T follicular helper cell (primary cell): ENCODE results near the gene KIF26B.
"Not testable (repeated sequence)": the region's sequence is repeated elsewhere in the genome, so short reads cannot be mapped to it uniquely, and the experiment has no call there.

Experiments
- DNase-seq: peaks from one replicate; pipeline ENCODE4 v3.0.0-alpha.2; 2020; ENCODE audit warnings: low read depth

KIF26B gene

DNA sequence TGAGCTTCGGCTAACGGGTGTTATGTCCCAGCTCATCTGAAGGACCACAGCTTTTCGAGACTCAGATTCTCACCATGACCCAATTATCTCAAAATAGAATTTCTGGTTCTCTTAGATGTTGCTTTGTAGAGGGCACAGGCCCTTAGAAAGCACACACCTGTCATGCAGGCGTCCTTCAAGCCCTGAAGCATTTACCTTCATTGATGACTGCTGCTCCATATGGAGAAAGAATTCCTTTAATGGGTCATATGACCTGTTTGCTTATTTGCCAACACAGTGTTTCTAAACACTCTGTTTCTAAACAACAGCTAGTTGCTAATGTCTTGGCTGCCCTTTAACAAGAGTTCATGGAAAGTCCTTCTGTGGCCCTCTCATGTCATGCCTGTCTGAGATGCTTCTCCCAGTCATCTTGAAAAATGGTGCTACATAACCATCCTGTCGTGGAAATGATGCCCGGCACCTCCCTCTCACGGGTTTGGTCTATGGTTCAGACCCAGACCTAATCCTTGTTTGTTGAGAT lies 495.7 kb downstream of the KIF26B start:
- no peak for DNase-seq

DNA sequence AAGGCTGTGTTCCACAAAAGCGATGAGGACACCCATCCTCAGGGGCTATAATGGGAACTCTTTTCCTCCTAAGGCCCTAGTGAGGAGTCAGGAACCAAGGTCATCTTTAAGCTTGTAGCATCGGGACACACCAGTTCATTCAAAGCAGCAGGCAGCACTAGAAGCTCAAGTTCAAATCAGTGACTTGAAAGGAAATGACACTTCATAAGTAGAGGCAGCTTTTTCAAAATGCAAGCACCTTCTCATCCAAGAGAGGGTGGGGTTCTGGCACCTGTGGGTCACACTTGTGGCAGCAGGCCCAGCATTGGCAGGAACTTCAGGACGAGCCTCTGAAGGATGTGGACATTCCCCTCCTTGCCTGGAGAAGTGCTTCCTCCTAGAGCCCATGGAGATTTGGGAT lies 496.3 kb downstream of the KIF26B start:
- DNase-seq: no peak

DNA sequence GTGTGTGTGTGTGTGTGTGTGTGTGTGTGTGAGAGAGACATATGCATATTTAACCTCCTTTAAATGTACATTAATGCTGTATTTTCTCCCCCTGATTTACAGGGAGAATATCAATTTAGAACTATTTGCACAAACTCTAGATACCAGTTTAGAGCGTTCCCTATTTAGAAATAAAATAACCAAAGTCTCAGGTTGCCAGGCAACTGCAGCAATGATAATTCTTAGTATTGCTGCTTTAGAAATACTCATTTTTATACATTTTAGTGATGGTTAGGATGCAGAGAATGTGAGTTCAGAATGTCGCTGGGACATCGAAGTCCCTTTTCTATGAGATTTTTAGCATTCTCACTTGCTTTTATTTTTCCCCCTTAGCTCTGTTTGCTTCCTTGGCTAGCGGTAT lies 497.3 kb downstream of the KIF26B start:
- no peak for DNase-seq

DNA sequence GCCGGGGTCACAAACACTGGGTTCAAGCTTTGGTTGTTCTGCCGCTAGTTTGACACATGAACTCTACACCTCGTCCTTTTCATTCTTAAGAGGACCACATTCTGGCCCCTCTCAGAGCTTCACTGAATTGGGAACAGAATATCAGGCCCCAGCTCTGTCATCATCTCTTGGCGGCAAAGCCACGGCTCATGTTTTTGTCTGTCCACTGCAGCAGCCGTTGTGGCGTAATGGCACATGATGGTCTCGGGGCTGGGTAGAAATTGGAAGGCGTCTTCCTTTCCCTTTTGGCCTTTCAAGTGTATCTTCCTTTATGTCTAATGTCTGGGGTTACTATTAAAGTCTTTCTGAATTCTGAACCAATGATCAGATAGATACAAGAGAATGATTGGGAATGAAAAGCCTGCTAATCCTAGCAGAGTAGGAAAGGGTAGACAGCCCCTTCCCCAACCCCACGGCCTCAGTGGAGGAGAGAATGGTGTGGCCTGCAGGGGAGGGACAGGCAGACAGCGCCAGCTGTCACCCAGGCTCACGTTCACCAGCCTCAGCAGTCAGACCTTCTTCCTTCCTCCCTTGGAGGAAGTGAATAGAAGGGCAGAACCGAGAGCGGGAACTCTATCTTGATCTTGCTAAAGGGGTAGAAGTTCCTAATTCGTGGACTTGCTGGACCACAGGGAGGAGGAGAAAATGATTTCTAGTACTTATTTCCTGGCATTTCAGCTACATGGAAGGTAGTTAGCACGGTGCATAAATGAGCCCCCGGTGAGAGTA lies 498.1 kb downstream of the KIF26B start:
- no peak for DNase-seq

DNA sequence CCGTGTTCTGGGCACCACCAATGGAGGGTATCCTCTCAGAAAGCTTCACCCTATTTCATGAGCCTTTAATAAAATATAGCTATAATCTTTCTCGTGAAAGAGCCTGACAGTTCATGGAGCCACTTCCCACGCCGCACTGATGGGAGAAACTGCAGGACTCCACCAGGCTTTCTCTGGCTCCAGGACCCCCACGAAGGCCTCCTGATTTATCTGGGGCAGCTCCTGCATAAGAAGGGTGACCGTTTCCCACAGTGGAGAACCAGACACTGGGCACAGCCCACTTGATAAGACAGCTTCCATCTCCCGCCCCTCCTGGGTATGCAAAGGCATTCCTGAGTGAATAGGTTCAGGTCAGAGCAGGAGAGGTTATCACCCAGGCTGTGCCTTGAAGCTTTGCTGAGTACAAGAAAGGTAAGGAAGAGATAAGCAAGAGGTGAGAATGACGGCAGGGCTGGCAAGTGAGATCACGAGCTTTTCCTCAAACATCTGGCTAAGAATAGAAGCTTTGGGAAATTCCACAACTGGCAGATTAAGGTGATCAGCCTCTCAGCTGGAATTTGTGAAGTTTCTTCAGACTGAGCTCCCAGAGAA lies 499.8 kb downstream of the KIF26B start:
- no peak for DNase-seq

DNA sequence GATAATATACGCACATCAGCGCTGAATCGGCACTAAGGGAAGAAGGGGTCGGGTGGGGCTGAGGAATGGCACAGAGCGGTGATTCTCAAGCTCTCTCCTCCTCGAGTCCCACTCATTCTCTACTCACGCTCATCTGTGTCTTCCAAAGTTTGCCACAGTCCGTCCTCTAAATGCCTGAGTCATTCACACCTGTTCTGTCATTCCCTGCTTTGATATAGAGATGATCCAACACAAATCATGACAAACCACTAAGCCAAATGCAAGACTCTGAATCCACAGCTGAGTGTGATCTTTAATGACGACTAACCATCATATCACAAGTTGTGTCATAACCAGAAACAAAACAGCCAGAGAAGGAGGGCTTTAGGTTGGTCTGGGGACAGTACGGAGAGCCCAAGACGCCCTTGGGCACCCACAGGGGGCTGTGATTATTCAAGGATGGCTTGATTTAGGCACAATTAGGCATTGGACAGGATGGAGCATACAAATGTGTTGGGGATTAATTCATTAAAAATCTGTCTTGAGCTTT lies 501.5 kb downstream of the KIF26B start:
- no peak for DNase-seq

DNA sequence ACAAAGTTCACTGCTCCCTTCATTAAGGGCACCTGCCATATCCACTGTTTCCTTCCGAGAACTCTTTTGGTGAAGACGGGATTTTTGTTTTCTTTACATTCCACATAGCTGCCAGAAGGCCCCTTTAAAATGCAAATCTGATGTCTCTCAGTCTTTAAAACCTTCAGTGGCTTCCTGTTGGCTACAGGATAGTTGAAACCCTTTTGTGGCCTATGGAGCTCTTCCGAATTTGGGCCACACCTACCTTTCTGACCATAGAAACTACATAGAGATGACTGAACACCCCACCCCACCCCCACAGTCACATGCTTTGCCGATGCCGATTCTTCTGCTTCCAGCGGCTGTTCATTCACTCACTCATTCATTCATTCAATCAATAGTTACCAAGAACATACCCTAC lies 502.6 kb downstream of the KIF26B start:
- no peak for DNase-seq

DNA sequence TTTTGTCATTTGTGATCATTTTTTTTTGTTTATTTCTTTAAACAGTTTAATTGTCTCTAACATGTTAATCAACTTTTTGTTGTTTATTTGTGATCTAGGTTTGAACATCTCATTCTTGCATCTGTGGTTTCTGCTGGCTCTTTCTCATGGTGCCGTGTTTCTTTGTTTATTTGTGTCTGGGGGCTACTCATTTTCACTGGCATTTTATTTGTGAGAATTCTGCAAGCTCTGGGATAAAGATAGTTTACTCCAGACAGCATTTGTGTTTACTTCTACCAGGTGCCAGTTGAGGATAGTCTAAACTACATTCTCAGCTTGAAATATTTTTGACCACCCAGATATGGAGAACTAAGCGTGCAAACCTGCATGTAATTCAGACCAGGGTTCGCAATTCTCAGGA lies 508.6 kb downstream of the KIF26B start:
- DNase-seq: no peak

DNA sequence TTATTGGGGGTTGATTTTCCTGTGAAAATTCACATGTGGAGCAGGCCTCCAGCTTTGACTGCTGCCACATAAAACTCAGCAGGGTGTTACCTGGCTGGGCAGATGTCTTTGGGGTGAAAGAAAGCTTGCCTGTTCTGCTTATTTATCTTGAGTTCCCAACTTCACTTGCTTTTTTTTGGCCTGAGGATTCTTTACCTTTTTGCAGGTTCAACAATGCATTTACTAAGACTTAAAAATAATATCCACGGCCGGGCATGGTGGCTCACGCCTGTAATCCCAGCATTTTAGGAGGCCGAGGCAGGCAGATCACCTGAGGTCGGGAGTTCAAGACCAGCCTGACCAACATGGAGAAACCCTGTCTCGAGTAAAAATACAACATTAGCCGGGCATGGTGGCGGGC lies 509.1 kb downstream of the KIF26B start:
- no peak for DNase-seq

DNA sequence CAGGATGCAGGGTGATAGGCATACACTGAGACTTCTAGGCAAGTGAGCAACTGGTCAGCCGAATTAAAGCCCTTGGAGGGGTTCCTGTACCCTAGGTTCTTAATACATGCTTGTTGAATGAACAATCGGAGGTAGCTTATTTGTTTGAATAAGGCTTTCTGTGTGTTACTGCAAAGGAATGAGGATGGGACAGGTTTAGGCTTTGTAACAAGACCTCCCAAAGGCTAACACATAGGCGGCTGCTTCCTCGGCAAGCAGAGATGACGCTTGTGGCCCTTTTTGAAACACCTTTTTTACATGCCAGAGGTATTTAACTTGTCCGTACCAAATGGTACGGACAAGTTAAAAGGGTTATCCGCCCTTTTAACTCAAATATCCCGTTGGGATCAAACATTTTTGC lies 511.6 kb downstream of the KIF26B start:
- no peak for DNase-seq

DNA sequence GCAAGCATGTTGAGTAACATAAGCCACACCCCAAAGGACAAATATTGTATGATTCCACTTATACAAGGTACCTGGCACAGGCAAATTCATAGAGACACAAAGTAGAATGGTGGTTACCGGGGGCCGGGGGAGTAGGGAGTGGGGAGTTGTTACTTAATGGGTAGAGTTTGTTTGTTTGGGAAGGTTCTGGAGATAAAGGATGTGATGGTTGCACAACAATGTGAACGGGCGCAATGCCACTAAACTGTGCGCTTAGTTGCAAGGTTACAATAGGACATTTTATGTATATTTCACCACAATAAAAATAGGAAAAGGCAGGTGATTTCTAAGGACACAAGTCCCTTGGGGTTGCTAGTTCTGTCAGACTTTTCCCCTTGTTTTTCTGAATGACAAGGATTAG lies 516.6 kb downstream of the KIF26B start:
- no peak for DNase-seq

DNA sequence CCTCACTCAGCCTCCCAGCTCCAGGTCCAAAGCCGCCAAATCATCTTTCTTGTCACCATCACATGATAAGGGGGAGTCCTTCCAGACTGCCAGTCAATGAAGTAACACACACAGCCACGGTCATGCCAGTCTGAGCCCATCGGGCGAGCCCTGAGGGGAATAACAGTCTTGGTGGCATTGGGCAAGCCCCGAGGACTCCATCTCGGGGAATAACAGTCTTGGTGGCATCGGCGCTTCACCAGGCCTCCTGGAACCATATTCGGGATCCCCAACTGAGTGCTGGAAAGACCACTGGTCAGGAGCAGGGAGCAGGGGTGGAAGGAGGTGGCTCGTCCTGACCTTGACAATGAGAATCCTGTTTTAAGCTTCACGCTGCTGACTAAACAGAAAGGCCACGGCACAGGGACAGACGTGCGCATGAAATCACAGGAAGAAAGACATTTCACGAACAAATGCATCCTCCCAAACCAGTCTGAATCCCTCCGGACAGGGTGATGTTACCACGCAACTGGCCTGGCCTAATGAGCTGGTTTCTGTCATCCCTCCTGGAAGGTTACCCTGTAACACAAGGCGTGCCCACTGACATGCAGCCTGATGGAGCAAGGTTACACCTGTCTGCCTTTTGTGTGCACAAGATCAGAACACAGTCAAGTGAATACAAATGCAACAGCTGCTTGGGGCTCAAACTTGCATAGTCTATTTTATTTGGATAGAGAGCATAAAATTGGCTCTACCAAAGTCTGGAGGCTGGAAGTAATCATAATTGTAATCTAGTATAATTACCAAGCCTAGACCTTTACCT lies 517.4 kb downstream of the KIF26B start:
- DNase-seq: no peak

DNA sequence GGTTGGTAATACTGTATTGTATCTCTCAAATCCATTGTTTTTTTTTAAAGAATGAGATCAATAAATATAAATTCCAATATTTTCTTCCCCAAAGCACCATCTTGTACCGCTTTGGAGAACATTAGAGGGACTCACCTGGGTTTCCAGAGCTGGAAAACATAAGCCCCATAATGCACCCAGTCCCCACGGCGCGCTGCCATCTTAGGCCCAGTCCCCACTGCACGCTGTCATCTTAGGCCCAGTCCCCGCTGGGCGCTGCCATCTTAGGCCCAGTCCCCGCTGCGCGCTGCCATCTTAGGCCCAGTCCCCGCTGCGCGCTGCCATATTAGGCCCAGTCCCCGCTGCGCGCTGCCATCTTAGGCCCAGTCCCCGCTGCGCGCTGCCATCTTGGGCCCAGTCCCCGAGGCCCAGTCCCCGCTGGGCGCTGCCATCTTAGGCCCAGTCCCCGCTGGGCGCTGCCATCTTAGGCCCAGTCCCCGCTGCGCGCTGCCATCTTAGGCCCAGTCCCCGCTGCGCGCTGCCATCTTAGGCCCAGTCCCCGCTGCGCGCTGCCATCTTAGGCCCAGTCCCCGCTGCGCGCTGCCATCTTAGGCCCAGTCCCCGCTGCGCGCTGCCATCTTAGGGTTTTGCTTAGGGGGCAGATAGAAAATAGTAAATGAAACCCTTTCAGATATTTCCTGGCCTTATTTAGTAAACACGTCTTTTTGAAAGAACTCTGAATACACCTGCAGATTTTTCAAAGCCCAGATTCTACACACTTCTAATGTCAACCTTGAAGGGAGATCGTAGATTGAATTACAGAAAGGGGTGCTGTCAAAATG lies 518.3 kb downstream of the KIF26B start:
- not testable (repeated sequence) for DNase-seq

DNA sequence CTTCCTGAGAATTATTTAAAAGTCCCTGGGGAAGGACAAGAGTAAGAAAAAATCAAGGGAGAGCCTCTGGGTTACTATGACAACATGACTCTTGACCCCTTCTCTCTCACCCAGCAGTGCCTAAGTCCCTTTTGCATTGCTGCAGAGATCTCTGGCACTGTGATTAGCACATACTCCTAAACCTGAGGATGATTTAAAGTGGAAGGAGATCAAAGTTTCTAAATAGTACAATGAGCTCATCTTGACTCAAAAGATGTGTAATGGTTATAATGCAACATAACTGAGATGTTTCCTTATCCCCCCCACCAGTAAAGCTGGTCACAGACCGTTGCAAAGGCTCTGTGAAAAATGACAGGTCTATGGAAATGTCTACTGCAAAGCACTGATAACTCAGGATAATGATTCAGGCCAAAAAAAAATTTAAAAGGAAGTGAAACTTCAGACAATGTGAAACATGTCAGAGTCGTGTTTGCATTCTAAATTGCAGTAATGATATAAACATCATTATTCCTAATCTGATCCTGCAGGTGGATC lies 519.2 kb downstream of the KIF26B start:
- no peak for DNase-seq

DNA sequence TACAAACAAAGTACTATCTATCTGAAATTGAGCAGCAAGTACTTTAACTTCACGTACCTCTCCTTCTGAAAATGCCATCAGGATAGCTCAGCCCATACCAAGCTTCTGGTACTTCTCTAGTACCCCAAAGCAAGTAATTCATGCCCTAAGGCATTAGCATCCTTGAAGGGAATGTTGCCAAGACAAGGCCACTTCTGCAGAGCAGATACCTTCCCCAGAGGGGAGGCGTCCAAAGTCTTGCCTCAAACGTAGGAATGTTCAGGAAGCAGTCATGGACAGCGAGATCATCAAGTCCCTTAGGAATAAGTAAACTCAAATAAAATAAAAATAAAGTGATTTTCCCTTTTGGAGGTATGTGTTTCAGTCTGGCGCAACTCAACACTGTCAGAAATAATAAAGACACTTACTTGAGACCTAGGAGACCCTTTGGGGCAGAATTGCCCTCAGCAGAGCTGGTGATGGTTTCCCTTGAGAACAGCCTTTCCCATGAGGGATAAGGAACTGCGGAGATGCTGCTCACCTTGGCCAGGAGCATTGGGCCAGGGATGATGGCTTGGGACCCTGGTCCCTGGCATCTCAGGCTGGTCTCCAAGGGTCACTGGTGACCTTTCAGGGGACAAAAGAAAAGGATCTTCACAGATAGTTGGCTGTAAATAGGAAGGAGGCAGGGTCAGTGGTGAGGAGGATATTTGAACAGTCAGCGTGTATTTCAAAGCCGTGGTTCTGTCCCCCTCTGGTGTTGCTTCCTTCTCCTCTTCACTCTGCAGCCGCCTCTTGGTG lies 522.9 kb downstream of the KIF26B start:
- no peak for DNase-seq

DNA sequence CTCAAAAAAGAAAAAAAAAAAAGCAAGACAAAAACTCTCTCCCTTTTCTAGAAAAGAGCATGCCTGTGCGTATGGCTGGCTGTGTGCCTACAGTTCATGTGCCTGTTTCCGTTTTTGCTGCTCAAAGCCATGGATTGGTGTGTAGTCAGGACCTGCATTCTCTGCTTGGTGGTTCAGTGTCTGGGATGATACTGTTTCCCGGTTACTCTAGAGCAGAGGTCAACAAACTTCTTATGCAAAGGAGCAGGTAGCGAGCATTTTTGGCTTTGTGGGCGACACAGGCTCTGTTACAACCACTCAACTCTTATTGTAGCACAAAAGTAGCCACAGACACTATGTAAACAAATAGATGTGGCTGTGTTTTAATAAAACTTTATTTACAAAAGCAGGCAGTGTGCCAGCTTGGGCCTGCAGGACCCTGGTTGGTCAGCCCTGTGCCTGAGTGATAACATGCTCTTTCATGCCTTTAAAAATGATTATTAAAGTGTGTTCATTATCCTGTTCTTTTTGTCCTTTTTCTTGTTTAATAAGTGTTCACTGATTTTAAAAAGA lies 524.2 kb downstream of the KIF26B start:
- no peak for DNase-seq

DNA sequence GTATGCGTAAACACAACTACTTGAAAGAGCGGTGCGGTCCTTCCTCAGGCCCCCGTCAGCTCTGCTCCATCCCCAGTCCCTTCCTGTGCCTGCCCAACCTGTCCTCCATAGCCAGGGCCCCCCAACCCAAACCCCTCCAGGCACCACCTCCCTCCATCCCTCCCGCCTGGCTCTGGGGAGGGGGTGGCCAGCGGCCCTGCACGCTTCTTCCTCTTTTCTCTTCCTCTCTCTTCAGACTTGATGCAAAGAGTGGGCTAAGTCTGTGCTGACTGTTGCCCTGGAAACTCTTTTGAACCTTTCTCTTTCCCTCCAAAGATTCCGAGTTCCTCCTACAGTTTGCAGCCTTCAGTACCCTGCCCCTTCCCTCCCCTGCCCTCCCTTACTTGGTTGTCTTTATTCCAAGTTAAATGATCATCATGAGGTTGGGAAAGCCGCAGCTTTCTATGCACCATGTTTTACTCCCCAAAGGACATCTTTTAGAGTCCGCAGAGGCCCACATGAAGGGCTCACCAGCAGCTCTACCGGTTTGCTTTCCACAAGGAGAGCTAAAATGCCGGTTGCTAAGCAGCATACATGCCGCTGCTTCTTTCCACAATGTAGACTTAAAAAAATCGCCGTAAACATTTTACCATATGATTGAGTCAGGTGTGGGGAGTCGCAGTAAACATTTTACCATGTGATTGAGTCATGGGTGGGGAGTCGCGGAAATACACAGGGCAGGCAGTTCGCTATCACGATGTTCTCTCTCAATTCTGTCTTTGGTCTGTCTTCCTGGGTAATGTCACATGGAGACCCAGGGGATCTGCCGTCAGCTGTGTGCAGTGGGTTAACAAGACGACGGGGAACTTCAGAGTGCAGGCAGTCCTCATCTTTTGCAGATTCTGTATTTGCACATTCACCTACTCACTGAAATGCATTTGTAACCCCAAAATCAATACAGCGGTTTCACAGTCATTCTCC lies 525.3 kb downstream of the KIF26B start:
- no peak for DNase-seq

DNA sequence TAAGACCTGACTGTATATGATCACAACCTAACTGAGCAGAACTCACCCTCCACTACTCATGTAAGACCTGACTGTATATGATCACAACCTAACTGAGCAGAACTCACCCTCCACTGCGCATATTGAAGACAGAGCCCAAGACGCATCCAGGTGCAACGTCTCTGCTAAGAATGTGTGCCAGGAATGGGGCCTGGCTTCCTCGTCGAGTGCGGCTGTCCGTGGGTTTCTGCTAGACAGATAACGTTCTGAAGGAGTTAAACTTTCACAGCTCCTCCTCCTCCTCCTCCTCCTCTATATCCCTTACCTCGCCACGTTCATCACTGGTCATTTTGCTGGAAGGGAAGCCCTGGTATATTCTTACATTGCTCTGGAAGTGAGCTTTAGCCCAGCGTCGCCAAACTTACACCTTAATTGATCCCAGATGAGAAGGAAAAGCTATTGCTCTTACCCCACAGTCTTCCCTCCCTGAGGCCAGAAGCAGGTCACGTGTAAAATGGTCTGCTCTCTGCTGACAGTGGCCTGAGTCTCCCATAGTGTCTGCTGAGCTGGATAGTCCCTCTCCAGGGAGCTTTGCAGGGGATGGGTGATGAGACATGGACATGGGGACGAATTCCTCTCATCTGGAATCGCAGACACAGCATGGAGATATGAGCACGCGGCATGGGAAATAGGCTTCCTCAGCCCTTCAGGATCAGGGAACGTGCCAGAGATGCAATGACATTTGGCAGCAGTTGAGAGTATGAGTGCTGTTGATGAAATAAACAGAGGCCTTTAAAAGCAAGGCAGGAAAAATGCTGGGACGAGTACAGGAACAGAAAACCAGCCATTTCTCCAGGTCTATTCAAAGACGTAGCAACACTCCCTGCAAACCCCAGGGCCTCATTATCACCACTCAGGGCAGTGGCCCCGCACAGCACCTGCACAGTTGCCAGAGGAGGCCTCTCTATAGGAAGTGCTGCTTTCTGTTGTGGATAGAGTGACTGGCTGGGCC lies 528.1 kb downstream of the KIF26B start:
- DNase-seq: no peak
